HG03097 (cell line): Measurements from ENCODE around the gene LDAH.

ENCODE experiments used
- ATAC-seq: cut with Tn5 transposase; IDR thresholded peaks from one replicate; pipeline ENCODE4 v1.9.1; 2021; ENCODE audit not compliant: unreplicated experiment, low FRiP score

The LDAH gene

GRCh38 chr2:20670315-20671035 is 152.4 kb downstream of the LDAH start:
- ATAC-seq, result no peak

- no peak for ATAC-seq
These were observed 153.2 kb downstream of the LDAH start for GRCh38 chr2:20669562-20670314.

GRCh38 chr2:20668871-20669475 is 153.9 kb downstream of the LDAH start:
- ATAC-seq, result no peak

- ATAC-seq, result no peak
These were observed 154.4 kb downstream of the LDAH start for GRCh38 chr2:20668451-20668850.

GRCh38 chr2:20667531-20668401 is 155.1 kb downstream of the LDAH start:
- no peak for ATAC-seq

GRCh38 chr2:20667151-20667530 is 155.8 kb downstream of the LDAH start:
- ATAC-seq, result no peak

- no peak for ATAC-seq
These were observed 156.4 kb downstream of the LDAH start, which contains the start of gene GDF7 for GRCh38 chr2:20666304-20667150. TSS of gene GDF7 (plus strand) at chr2:20667144. CDS start at chr2:20667240, 96 bp downstream.

- no peak for ATAC-seq
These were observed 156.9 kb downstream of the LDAH start for GRCh38 chr2:20666005-20666303.

- ATAC-seq, result no peak
These were observed 157.5 kb downstream of the LDAH start for GRCh38 chr2:20665243-20666004.

- no peak for ATAC-seq
These were observed 158.3 kb downstream of the LDAH start for GRCh38 chr2:20664431-20665242.

GRCh38 chr2:20664071-20664390 is 158.9 kb downstream of the LDAH start:
- no peak for ATAC-seq

GRCh38 chr2:20663196-20664070 is 159.5 kb downstream of the LDAH start:
- ATAC-seq, result no peak

GRCh38 chr2:20662308-20662937 is 160.5 kb downstream of the LDAH start:
- ATAC-seq, result no peak

- peak; percentile 58 for ATAC-seq
These were observed 161.2 kb downstream of the LDAH start for GRCh38 chr2:20661421-20662307.

- ATAC-seq, result no peak
These were observed 162.1 kb downstream of the LDAH start for GRCh38 chr2:20660506-20661420.
